GM13977 (cell line): ENCODE data around the gene EPHA6.
"Not testable (repeated sequence)": the region's sequence is repeated elsewhere in the genome, so short reads cannot be mapped to it uniquely, and the experiment has no call there.

Source experiments
- DNase-seq: peaks from one replicate; pipeline ENCODE4 v3.0.0; 2012; ENCODE audit warnings: low spot score
- CTCF ChIP-seq: IDR thresholded peaks from 2 replicates; pipeline ENCODE4 v1.5.1; 2012; ENCODE audit warnings: mild to moderate bottlenecking, control low read depth; ENCODE audit not compliant: insufficient read depth; ENCODE audit errors: extremely low read depth, missing control alignments
- in situ Hi-C: fragments of 300-500 bp; cut with MboI; formaldehyde crosslinking; loops from one replicate; pipeline ENCODE4 v1.12.0; 2022; ENCODE audit warnings: low sequenced_read_pairs, low pct_unique_long_range_greater_than_20kb, mixed read lengths, inconsistent platforms; ENCODE audit not compliant: unreplicated experiment

EPHA6 gene

GRCh38 chr3:97610626-97611025 is 796.2 kb downstream of the EPHA6 start:
- no peak for DNase-seq
- TF ChIP-seq CTCF, result no peak
- in situ Hi-C loops, result no loop called here

- in situ Hi-C loops, result no loop called here
- TF ChIP-seq CTCF, result no peak
- DNase-seq, result no peak
Measured at GRCh38 chr3:97612632-97613031, 798.2 kb downstream of the EPHA6 start.

GRCh38 chr3:97613139-97613538 is 798.7 kb downstream of the EPHA6 start:
- no peak for TF ChIP-seq CTCF
- DNase-seq, result no peak
- in situ Hi-C loops, result no loop called here

- in situ Hi-C loops, DNase-seq: not testable (repeated sequence)
Measured at GRCh38 chr3:97620514-97620913, 806.1 kb downstream of the EPHA6 start.

- in situ Hi-C loops, result no loop called here
- DNase-seq, result no peak
- no peak for TF ChIP-seq CTCF
Measured at GRCh38 chr3:97636465-97636864, 822.1 kb downstream of the EPHA6 start.

- no peak for TF ChIP-seq CTCF
- DNase-seq, result no peak
- in situ Hi-C loops, result no loop called here
Measured at GRCh38 chr3:97646932-97647331, 832.5 kb downstream of the EPHA6 start.

- no peak for DNase-seq
- no peak for TF ChIP-seq CTCF
- in situ Hi-C loops, result no loop called here
Measured at GRCh38 chr3:97647441-97647982, 833.1 kb downstream of the EPHA6 start.
